Stimulated activated naive CD4-positive, alpha-beta T cell treated with Interleukin-2 at 50 U/mL for 16 hours (primary cell): Measurements from ENCODE around the gene HOXA13.

Experiments
- DNase-seq: peaks from one replicate; lab custom pipeline; 2025; lab: John Stamatoyannopoulos, UW

HOXA13 gene

DNA sequence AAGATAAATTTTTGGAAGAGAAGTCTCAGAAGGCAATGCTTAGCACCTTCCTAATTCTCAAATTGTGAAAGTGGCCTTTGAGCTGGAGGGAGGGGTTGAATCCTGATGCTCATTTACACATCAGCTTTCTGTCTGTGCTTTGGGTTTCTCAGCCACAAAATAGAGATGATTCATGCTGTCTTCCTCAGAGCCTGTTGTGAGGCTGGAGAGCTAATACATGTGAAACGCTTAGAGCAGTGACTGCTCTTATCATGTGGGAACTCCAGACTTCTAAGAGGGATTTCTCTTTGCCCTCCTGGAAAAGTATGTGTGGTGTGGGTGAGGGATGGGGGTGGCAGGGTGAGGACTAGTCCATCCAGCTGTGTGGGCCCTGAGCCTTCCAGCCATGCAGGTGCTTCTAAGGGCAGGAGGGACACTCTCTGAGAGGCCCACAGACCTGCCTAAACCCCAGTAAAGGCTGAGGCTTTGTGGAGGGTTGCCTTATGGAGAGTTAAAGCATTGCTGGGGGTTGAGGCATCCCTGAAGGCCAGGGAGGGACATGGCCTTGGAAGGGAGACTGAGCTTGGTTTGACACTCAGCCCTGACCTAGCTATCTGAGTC, 37.9 kb upstream of the HOXA13 start:
- no peak for DNase-seq

GRCh38 chr7:27235387-27236311, 35.8 kb upstream of the HOXA13 start:
- DNase-seq: no peak

GRCh38 chr7:27229448-27229847, 29.6 kb upstream of the HOXA13 start:
- DNase-seq: no peak

DNA sequence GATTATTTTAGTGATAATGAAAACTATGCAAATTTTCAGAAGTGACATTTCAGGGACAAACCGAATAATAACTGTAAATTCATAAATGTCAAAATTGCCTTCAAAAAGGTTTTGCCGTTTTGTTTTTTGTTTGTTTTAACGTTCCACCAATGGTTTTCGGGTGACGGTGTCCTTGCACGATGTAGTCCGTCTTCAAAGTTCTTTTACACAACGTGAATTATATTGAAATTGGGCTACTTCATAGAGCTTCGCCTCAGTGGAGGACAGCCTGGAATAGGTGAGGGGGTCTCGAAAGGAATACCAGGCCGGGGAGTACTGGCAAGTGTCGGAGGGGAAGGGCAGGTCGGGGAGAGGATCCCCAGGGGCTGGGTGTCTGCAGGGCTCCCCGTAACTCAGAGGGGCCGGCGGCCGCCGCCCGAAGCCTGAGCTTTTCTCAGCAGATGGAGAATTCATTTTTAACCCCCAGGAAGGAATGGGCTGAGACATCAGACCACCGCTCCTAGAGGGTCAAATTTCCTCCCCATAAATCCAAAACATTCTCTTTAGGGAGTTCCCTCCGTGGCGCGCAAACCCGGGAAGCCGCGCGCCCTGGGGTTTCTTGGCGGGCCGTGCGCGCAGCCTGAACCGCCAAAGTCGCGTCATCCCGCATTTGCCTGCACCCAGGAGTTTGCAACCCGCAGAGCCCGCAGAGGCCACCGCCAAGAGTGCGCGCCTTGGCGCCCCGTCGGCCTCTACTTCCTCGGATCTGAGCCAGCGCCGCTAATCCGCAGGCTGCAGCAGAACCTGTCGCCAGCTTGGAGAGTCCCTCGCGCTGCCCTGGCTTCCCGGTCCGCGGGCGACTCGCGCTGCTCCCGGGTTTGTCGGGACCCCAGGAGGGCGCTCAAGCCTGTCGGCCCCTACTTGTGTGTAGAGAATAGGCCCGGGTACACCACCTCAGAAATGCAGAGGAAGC, 25.4 kb upstream of the HOXA13 start:
- DNase-seq: no peak

- no peak for DNase-seq
These were observed 24.2 kb upstream of the HOXA13 start for GRCh38 chr7:27223941-27224575.

DNA sequence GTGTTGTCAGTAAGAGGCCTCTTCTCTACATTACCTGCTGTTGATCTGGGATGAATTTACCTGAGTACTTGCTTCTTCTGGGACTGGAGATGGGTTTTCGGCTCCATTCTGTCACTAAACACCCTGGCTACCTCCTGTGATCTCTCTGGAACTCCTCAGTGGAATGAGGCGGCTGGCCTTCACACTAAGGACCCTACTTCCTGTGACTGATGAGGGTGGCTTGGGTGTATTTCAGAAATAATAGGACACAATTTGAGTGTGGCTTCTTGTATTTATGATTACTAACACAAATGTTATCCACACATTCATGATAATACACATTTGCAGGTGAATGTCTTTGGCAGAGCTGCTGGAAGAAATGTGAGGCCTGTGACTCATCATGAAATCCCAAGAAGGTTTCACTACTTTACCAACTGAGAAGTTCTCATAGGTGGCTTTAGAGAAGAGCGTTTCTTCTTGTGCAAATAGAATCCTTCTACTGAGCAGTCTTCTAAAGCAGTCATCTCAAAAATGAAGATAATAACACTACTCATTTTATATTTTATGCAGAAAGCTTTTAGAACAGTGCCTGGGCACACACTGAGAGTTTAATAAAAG, 21.4 kb upstream of the HOXA13 start:
- no peak for DNase-seq

DNA sequence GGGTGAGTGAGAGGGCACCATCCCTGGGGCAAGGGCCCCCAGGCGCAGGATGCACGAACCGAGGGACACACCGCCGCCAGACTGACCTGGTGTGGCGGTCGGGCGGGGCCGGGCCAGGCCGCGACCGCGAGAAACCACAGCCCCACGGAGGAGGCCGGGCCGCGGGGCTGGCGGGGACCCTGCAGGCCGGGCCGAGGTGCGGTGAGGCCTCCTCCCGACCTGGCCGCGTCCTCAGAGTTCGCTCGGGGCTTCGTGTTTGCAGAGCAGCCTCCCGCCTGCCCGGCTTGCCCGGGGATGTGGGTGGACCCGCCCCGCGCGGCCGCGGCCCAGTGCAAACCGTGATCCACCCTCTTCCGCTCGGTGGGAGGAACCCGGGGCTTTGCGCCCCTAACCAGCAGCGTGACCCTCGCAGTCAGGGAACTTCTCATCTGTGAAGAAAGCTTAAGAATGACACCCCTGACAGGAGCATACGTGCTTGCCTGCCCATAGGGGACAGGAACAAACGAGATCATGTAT, 20.6 kb upstream of the HOXA13 start:
- no peak for DNase-seq

DNA sequence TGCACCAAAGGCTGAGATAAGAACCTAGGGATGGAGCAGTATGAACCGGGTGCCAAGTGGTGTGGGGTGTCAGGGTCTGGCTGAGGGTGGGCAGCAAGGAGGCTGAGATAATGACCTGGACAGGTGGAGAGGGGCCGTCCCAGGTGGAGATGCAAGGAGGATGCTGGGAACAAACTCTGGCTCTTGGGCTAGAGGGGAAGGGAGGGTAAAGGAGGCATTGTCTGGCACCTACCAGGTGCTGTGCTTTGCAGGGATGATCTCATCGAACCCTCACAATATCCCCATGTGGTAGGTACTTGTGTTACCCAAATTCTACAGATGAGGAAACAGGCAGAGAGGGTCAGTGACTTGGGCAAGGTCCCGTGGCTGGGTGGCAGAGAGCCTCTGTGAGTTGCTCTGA, 19.9 kb upstream of the HOXA13 start:
- no peak for DNase-seq

DNA sequence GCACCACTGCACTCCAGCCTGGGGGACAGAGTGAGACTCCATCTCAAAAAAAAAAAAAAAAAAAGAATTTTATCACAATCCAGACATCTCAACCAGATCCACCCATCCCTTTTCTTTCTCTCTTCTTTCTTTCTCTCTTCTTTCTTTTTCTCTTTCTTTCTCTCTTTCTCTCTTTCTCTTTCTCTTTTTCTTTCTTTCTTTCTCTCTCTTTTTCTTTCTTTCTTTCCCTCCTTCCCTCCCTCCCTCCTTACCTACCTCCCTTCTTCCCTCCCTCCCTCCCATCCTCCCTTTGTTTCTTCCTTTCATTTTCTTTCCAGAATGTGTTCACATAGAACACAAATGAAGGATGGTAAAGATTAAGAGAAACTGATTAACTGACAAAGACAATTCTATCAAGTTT, 18.1 kb upstream of the HOXA13 start:
- no peak for DNase-seq

GRCh38 chr7:27215356-27215755, 15.5 kb upstream of the HOXA13 start:
- no peak for DNase-seq

DNA sequence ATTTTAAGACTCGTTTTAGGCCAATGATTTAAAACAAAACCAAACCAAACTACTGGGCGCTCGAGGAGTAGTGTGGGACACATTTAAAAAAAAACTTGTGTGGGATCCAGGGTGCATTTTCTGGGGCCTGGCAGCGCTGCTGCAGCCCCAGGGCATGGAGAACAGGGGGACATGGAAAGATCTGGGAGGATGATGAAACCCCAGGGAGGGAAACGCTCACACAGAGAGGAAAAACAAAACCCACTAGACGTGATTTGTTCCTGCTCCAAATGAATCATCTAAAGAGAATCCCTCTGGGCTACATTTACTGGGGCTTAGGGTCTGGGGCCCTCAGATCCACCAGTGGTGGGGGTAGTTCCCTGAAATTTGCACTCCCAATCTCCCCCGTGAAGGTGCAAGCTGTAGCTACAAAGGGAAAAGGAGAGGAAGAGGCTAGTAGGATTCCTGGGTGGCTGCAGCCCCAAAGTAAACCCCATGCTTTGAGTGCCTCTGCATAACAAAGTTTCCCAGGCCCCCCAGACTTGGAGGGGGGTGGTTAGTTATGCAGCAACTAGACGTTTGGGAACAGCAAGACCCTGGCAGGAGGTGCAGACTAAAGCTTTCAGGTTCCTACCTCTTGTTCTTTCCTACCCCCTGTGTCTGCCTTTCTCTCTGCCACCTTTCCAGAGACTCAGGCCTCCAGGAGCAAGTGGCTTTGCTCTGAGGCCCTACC, 14.5 kb upstream of the HOXA13 start:
- DNase-seq: no peak

- DNase-seq: no peak
These were observed 13.7 kb upstream of the HOXA13 start for GRCh38 chr7:27213433-27214238.

- DNase-seq: no peak
These were observed 12.9 kb upstream of the HOXA13 start for GRCh38 chr7:27212497-27213432.

DNA sequence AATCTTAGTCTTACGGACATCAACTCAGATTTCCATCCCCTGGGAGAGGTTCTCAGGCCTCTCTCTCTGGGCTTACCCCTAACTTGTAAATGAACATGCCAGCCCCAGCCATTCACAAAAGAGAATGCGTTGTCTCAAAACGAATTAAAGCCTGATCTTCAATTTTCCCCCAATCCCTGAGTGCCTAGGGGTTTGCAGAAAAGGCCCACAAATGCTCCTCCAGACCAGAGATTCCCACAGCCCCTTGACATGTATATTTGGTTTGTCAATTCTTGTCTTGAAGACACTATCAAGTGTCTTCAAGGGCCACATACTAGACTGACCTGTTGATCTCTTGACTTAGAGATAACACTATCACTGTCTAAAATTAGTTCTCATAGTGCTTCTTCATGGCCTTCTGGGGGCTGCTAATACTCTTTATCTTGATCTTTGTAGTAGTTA, 11.9 kb upstream of the HOXA13 start:
- no peak for DNase-seq

DNA sequence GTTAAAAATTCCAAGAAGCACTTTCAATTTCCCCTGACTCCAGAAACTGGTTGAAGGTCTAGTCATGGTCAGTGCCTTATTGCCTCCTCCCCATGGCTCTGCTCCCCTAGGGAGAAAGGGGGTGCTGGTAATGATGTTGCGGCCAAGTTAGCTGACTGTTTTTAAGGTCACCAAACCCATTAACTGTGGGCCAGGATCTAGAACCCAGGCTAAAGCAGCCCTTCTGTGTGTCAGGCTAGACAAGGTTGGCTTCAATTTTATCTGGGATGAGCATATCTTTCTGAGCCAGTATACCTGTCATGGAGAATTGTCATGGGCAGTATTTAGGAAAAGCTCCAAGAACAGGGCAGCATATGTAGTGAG, 11.2 kb upstream of the HOXA13 start:
- no peak for DNase-seq

DNA sequence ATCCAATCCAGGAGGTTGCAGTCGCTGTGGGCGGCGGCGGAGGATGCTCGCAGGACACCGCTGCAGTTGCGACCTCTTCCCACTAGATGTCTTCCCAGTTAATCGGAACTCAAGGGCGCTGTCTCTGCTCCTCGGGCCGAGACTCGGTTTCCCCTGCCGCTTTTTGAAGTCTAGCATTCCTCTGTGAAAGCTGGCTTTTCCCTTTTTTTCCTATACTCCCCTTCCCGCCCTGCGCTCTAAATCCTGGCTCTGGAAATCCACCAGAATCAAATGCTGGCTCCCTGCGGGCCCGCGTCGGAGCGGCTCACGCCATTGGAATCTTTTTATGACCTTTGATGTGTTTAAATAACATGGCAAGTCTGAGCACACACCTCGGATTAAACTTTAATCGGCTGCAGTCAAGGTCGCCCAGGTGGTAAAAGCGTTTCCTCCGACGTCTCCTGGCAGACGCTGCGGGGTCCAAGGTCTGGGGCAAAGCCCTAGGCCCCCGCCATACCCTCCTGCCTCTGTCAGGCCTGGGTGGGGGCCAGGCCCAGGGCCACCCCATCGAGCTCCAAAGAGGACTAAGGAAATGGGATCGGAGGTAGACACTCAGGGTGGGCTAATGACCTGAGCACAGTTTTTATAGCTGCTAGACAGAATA, 10.7 kb upstream of the HOXA13 start:
- no peak for DNase-seq

DNA sequence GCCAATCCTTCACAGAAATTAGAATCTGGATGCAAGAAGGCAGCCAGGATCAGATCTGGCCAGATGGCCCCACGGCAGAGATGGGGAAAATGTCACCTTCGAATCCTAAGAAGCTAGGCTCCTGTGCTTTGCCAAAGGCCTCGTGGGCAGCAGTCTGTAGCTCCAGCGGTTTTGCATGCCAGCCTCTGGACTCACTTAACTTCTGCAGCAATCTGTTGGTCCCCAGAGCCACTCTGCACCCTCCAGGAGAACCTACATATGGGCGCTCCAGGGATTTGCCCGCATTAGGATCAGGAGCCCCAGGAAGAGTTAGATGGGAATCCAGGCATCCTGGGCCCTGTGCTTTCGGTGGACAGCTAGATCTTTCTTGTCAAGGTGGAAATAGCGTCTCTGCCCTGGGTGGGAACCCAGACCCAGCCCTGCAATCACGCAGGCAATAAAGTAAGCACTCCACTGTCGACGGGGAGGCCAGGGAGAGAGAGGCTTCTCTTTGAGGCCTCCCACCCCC, 10.1 kb upstream of the HOXA13 start:
- DNase-seq: no peak

DNA sequence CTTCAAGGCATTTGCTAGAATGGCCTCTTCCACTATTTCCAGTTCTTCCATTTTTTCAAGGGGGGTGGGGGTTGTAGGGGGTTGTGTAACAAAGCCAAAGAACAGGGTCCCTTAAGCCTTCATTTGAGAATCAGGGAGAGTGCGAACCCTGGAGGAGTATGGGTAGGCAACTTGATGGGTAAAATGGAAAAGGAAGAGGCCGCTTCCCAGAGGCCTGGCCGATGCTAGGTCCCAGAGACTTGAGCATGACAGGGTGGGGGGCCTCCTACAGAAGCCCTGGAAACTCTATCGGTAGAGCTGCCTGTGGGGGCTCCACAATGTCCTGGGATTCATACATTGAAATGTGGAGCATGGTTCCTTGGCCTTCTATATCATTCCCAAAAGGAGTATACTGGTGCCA, 9.1 kb upstream of the HOXA13 start:
- DNase-seq: no peak
